SK-N-SH (cell line): ENCODE measurements around the gene FRMD4B. TPM values are rescaled to one million over a fixed set of nuclear protein-coding genes. Genes with fewer than 3 reads are reported as not detected.
A peak's percentile ranks its signal among the peaks of the same experiment; 100 is the strongest.

Source experiments
- CTCF ChIA-PET: fragments of 300-600, 350-600 bp; formaldehyde crosslinking; extraction: SDS; loops from one replicate; lab custom pipeline; 2021; lab: Yijun Ruan, JAX
- POLR2A ChIA-PET: fragments of 350-600 bp; sonication (Branson Sonifier 250); formaldehyde crosslinking; extraction: SDS; loops from one replicate; lab custom pipeline; 2020; ENCODE audit warnings: antibody characterized with exemption, inconsistent platforms; lab: Yijun Ruan, JAX
- DNase-seq: peaks from one replicate; pipeline ENCODE4 v3.0.0; 2012
- H2AFZ ChIP-seq: fragments of 200-600 bp; sonication (generic); 2 replicates; pipeline ENCODE4 v1.8.1; 2016; ENCODE audit warnings: antibody characterized with exemption, mild to moderate bottlenecking, low read depth
- H3F3A ChIP-seq: fragments of 200-600 bp; sonication (generic); replicated peaks from 2 replicates; pipeline ENCODE3; 2016; ENCODE audit warnings: antibody characterized with exemption, mild to moderate bottlenecking; ENCODE audit not compliant: insufficient read depth
- H3K27ac ChIP-seq, 2 experiments: fragments of 200-500 bp in 1 of 2; fragments of 200-600 bp in 1 of 2; sonication (Bioruptor generic) in 1 of 2; sonication (generic), shearing (Covaris generic) in 1 of 2; 2 replicates each; pipeline versions ENCODE4 v1.5.1 to v1.6.1; 2014 to 2016; ENCODE audit warnings: low read depth in 2 of 2, inconsistent platforms in 1 of 2, low read length in 1 of 2, mild to moderate bottlenecking in 1 of 2, mixed read lengths in 1 of 2
- H3K27me3 ChIP-seq: fragments of 200-600 bp; sonication (generic), shearing (Covaris generic); 2 replicates; pipeline ENCODE4 v1.6.1; 2016; ENCODE audit warnings: mixed run types; ENCODE audit not compliant: insufficient read depth
- H3K36me3 ChIP-seq, 2 experiments: fragments of 200-500 bp in 1 of 2; fragments of 200-600 bp in 1 of 2; sonication (Bioruptor generic) in 1 of 2; sonication (generic) in 1 of 2; replicated peaks in 1 of 2; 2 replicates each; pipeline versions ENCODE3 to v1.5.1; 2014 to 2016; ENCODE audit warnings: low read length in 1 of 2, mild to moderate bottlenecking in 1 of 2; ENCODE audit not compliant: insufficient read depth in 2 of 2, control insufficient read depth in 1 of 2
- H3K4me1 ChIP-seq, 2 experiments: fragments of 200-500 bp in 1 of 2; fragments of 200-600 bp in 1 of 2; sonication (Bioruptor generic) in 1 of 2; sonication (generic), shearing (Covaris generic) in 1 of 2; 2 replicates each; pipeline versions ENCODE4 v1.5.1 to v1.6.1; 2014 to 2016; ENCODE audit warnings: low read depth in 1 of 2, low read length in 1 of 2, mixed run types in 1 of 2; ENCODE audit not compliant: insufficient read depth in 2 of 2, control insufficient read depth in 1 of 2
- H3K4me2 ChIP-seq: fragments of 200-600 bp; sonication (generic), shearing (Covaris generic); 2 replicates; pipeline ENCODE4 v1.6.1; 2017; ENCODE audit warnings: mixed run types
- H3K4me3 ChIP-seq, 2 experiments: fragments of 200-500 bp in 1 of 2; fragments of 200-600 bp in 1 of 2; sonication (Bioruptor generic) in 1 of 2; sonication (generic), shearing (Covaris generic) in 1 of 2; 2 replicates each; pipeline versions ENCODE4 v1.5.1 to v1.8.1; 2014 to 2016; ENCODE audit warnings: low read depth in 2 of 2, inconsistent platforms in 1 of 2, low read length in 1 of 2, mild to moderate bottlenecking in 1 of 2, mixed read lengths in 1 of 2, moderate library complexity in 1 of 2
- H3K79me2 ChIP-seq: fragments of 200-600 bp; sonication (generic); 2 replicates; pipeline ENCODE4 v1.8.1; 2017; ENCODE audit warnings: mild to moderate bottlenecking; ENCODE audit not compliant: insufficient read depth
- H3K9ac ChIP-seq: fragments of 200-600 bp; sonication (generic); 2 replicates; pipeline ENCODE4 v1.6.1; 2017; ENCODE audit warnings: mixed run types
- H3K9me2 ChIP-seq: fragments of 200-600 bp; sonication (generic); 2 replicates; pipeline ENCODE4 v1.6.1; 2017; ENCODE audit warnings: mixed run types
- H3K9me3 ChIP-seq: fragments of 200-600 bp; sonication (generic); 2 replicates; pipeline ENCODE4 v1.6.1; 2017; ENCODE audit warnings: mixed run types, mild to moderate bottlenecking, moderate library complexity
- H4K20me1 ChIP-seq: fragments of 200-600 bp; sonication (generic); 2 replicates; pipeline ENCODE4 v1.6.1; 2017; ENCODE audit warnings: mild to moderate bottlenecking, mixed run types; ENCODE audit not compliant: insufficient read depth
- EP300 ChIP-seq, 2 experiments: IDR thresholded peaks; 2 replicates each; pipeline versions ENCODE4 v1.4.0 to v1.6.1; 2012; ENCODE audit warnings: borderline replicate concordance in 1 of 2, low read depth in 1 of 2, low read length in 1 of 2
- FOXJ3 ChIP-seq: sonication (generic); formaldehyde crosslinking; IDR thresholded peaks from 2 replicates; pipeline ENCODE4 v1.5.1; 2020; ENCODE audit warnings: mild to moderate bottlenecking, missing genetic modification reagents
- GABPA ChIP-seq: IDR thresholded peaks from 2 replicates; pipeline ENCODE4 v1.4.0; 2012; ENCODE audit warnings: low read depth, mild to moderate bottlenecking
- GATA2 ChIP-seq: sonication (generic); formaldehyde crosslinking; IDR thresholded peaks from 2 replicates; pipeline ENCODE4 v1.5.0; 2020; ENCODE audit warnings: mild to moderate bottlenecking, missing genetic modification reagents
- MEF2A ChIP-seq: IDR thresholded peaks from 2 replicates; pipeline ENCODE4 v1.4.0; 2012; ENCODE audit warnings: low read depth, borderline replicate concordance
- RAD21 ChIP-seq: IDR thresholded peaks from 2 replicates; pipeline ENCODE4 v1.6.1; 2012; ENCODE audit warnings: mild to moderate bottlenecking, low read length
- RFX5 ChIP-seq: IDR thresholded peaks from 2 replicates; pipeline ENCODE4 v1.6.1; 2012; ENCODE audit warnings: mild to moderate bottlenecking, improper control_type of control experiment, low read length
- SIN3A ChIP-seq: IDR thresholded peaks from 2 replicates; pipeline ENCODE4 v1.6.1; 2012; ENCODE audit warnings: low read depth, mild to moderate bottlenecking, low read length, moderate library complexity, borderline replicate concordance
- SMC3 ChIP-seq: IDR thresholded peaks from 2 replicates; pipeline ENCODE4 v1.6.1; 2012; ENCODE audit warnings: low read depth, low read length, improper control_type of control experiment
- TAF1 ChIP-seq: IDR thresholded peaks from 2 replicates; pipeline ENCODE4 v1.6.1; 2012; ENCODE audit warnings: low read depth, mild to moderate bottlenecking, low read length, moderate library complexity, borderline replicate concordance
- TCF12 ChIP-seq: IDR thresholded peaks from 2 replicates; pipeline ENCODE4 v1.4.0; 2012
- WGBS: methylation state at CpG from one replicate; pipeline ENCODE4 v1.1.6; 2017; ENCODE audit warnings: low lambda C conversion rate; 5-methylcytosine and 5-hydroxymethylcytosine counted together
- polyA plus RNA-seq, 3 experiments: library from polyadenylated mRNA; depleted of rRNA; stranded (reverse); fragments of >200 nt; gene quantifications; 2 replicates each; pipeline ENCODE4 v1.2.3, GENCODE V29; 2012
- TF ChIP-seq, protein P1 (sequence below): fragments of 150-350 bp; IDR thresholded peaks from 2 replicates; pipeline ENCODE4 v1.6.1; 2016; ENCODE audit warnings: mild to moderate bottlenecking, low read depth, low read length
- TF ChIP-seq, protein P2 (sequence below): fragments of 150-350 bp; IDR thresholded peaks from 2 replicates; pipeline ENCODE4 v1.6.1; 2017; ENCODE audit warnings: antibody characterized with exemption, low read length, low read depth, borderline replicate concordance
- TF ChIP-seq, protein P3 (sequence below): fragments of 200-600 bp; sonication (generic); IDR thresholded peaks from 2 replicates; pipeline ENCODE4 v1.6.1; 2017; ENCODE audit warnings: antibody characterized with exemption, mild to moderate bottlenecking, moderate library complexity
- TF ChIP-seq, protein P4 (sequence below): IDR thresholded peaks from 2 replicates; pipeline ENCODE4 v1.4.0; 2012; ENCODE audit warnings: low read depth, borderline replicate concordance
- TF ChIP-seq, protein P5 (sequence below): IDR thresholded peaks from 2 replicates; pipeline ENCODE4 v1.4.0; 2012; ENCODE audit warnings: low read depth
- TF ChIP-seq, protein P6 (sequence below): IDR thresholded peaks from 2 replicates; pipeline ENCODE4; 2012
- TF ChIP-seq, protein P7 (sequence below): IDR thresholded peaks from 2 replicates; pipeline ENCODE4 v1.6.1; 2012; ENCODE audit warnings: mild to moderate bottlenecking, low read depth, low read length, moderate library complexity

Gene FRMD4B
- polyA plus RNA-seq, 1 of the 3 experiments (the other 2 are of a cell fraction) = 0.53 TPM

DNA sequence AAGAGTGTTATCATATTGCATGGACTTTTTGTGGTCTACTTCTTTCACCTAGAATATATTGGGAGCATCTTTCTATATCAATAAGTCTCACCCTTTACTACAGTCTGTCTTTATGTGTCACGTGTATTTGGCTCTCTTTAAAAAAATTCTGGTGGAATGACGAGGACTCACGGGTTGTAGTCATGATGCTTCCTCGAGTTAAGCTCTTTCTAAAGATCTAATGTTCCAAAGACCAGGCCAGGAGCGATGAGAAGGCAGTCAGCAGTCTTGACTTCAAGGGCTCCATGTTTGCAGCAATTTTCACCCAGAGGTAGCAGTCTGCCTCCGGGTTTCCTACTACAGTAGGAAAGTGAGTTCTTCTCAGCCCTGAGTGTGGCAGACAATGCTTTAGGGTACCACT lies 88.9 kb downstream of the FRMD4B start:
- TF ChIP-seq RAD21 = no peak
- TF ChIP-seq EP300 (IDR thresholded peaks at IDR 0.05; ENCODE audit: borderline replicate concordance in 1 of 2, low read depth in 1 of 2, low read length in 1 of 2) = no peak
- TF ChIP-seq, protein P1, sequence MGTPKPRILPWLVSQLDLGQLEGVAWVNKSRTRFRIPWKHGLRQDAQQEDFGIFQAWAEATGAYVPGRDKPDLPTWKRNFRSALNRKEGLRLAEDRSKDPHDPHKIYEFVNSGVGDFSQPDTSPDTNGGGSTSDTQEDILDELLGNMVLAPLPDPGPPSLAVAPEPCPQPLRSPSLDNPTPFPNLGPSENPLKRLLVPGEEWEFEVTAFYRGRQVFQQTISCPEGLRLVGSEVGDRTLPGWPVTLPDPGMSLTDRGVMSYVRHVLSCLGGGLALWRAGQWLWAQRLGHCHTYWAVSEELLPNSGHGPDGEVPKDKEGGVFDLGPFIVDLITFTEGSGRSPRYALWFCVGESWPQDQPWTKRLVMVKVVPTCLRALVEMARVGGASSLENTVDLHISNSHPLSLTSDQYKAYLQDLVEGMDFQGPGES = no peak
- TF ChIP-seq, protein P2, sequence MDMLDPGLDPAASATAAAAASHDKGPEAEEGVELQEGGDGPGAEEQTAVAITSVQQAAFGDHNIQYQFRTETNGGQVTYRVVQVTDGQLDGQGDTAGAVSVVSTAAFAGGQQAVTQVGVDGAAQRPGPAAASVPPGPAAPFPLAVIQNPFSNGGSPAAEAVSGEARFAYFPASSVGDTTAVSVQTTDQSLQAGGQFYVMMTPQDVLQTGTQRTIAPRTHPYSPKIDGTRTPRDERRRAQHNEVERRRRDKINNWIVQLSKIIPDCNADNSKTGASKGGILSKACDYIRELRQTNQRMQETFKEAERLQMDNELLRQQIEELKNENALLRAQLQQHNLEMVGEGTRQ = no peak
- no peak for TF ChIP-seq FOXJ3 (CRISPR knock-in tag)
- no peak for TF ChIP-seq SMC3
- no peak for TF ChIP-seq RFX5
- no peak for TF ChIP-seq GATA2 (CRISPR knock-in tag)
- TF ChIP-seq, protein P3, sequence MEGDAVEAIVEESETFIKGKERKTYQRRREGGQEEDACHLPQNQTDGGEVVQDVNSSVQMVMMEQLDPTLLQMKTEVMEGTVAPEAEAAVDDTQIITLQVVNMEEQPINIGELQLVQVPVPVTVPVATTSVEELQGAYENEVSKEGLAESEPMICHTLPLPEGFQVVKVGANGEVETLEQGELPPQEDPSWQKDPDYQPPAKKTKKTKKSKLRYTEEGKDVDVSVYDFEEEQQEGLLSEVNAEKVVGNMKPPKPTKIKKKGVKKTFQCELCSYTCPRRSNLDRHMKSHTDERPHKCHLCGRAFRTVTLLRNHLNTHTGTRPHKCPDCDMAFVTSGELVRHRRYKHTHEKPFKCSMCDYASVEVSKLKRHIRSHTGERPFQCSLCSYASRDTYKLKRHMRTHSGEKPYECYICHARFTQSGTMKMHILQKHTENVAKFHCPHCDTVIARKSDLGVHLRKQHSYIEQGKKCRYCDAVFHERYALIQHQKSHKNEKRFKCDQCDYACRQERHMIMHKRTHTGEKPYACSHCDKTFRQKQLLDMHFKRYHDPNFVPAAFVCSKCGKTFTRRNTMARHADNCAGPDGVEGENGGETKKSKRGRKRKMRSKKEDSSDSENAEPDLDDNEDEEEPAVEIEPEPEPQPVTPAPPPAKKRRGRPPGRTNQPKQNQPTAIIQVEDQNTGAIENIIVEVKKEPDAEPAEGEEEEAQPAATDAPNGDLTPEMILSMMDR = no peak
- TF ChIP-seq MEF2A = no peak
- TF ChIP-seq TCF12 = no peak
- TF ChIP-seq, protein P4, sequence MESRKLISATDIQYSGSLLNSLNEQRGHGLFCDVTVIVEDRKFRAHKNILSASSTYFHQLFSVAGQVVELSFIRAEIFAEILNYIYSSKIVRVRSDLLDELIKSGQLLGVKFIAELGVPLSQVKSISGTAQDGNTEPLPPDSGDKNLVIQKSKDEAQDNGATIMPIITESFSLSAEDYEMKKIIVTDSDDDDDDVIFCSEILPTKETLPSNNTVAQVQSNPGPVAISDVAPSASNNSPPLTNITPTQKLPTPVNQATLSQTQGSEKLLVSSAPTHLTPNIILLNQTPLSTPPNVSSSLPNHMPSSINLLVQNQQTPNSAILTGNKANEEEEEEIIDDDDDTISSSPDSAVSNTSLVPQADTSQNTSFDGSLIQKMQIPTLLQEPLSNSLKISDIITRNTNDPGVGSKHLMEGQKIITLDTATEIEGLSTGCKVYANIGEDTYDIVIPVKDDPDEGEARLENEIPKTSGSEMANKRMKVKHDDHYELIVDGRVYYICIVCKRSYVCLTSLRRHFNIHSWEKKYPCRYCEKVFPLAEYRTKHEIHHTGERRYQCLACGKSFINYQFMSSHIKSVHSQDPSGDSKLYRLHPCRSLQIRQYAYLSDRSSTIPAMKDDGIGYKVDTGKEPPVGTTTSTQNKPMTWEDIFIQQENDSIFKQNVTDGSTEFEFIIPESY = no peak
- TF ChIP-seq, protein P5, sequence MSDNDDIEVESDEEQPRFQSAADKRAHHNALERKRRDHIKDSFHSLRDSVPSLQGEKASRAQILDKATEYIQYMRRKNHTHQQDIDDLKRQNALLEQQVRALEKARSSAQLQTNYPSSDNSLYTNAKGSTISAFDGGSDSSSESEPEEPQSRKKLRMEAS = no peak
- TF ChIP-seq, protein P6, sequence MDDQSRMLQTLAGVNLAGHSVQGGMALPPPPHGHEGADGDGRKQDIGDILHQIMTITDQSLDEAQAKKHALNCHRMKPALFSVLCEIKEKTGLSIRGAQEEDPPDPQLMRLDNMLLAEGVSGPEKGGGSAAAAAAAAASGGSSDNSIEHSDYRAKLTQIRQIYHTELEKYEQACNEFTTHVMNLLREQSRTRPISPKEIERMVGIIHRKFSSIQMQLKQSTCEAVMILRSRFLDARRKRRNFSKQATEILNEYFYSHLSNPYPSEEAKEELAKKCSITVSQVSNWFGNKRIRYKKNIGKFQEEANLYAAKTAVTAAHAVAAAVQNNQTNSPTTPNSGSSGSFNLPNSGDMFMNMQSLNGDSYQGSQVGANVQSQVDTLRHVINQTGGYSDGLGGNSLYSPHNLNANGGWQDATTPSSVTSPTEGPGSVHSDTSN = no peak
- TF ChIP-seq SIN3A = no peak
- TF ChIP-seq GABPA = no peak
- TF ChIP-seq, protein P7, sequence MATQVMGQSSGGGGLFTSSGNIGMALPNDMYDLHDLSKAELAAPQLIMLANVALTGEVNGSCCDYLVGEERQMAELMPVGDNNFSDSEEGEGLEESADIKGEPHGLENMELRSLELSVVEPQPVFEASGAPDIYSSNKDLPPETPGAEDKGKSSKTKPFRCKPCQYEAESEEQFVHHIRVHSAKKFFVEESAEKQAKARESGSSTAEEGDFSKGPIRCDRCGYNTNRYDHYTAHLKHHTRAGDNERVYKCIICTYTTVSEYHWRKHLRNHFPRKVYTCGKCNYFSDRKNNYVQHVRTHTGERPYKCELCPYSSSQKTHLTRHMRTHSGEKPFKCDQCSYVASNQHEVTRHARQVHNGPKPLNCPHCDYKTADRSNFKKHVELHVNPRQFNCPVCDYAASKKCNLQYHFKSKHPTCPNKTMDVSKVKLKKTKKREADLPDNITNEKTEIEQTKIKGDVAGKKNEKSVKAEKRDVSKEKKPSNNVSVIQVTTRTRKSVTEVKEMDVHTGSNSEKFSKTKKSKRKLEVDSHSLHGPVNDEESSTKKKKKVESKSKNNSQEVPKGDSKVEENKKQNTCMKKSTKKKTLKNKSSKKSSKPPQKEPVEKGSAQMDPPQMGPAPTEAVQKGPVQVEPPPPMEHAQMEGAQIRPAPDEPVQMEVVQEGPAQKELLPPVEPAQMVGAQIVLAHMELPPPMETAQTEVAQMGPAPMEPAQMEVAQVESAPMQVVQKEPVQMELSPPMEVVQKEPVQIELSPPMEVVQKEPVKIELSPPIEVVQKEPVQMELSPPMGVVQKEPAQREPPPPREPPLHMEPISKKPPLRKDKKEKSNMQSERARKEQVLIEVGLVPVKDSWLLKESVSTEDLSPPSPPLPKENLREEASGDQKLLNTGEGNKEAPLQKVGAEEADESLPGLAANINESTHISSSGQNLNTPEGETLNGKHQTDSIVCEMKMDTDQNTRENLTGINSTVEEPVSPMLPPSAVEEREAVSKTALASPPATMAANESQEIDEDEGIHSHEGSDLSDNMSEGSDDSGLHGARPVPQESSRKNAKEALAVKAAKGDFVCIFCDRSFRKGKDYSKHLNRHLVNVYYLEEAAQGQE = no peak
- no peak for TF ChIP-seq TAF1
- Histone ChIP-seq H4K20me1 (no peaks in the 10 kb centered on the region), H3K9me2 (no peaks in the 10 kb centered on the region), H3K36me3 (no peaks in the 10 kb centered on the region), H3K79me2 (no peaks in the 10 kb centered on the region), H3K27me3 (no peaks in the 10 kb centered on the region), H3K9me3 (no peaks in the 10 kb centered on the region), H2AFZ (no peak overlapping the region), H3F3A (peaks cover 4% of the 10 kb centered on the region), H3K4me2 (no peak overlapping the region), H3K27ac (peak overlapping the region in 1 of 2 experiments; percentile 29; a peak in 1 of 4 replicates), H3K4me3 (no peak overlapping the region), H3K9ac (no peak overlapping the region), H3K4me1 (peaks cover 0 to 21% of the 10 kb centered on the region in 2 experiments; a peak in 2 of 4 replicates)
- ChIA-PET CTCF (interaction anchor here (1.2 to 2.0 kb wide), 4 partner anchors 9 to 140 kb away, joined by 3 to 12 read pairs (median 6); no protein-coding TSS in a partner anchor), POLR2A (no interaction called here)
- 75% methylated on average over 6 of the region's 6 CpGs for WGBS
- no peak for DNase-seq
